Measurements from ENCODE around the gene PLA2G4F. TPM values are rescaled to one million over a fixed set of nuclear protein-coding genes. Genes with fewer than 3 reads are reported as not detected.

Gene PLA2G4F
- polyA plus RNA-seq, 4 donors: 0.68 to 36.7 (median 25.1) TPM

- DNase-seq (ENCODE audit: low read depth in 4 of 4, low spot score in 3 of 4): no peak
These were observed 22.4 kb downstream of the PLA2G4F start for GRCh38 chr15:42133886-42134502.

- no peak for DNase-seq (ENCODE audit: low read depth in 4 of 4, low spot score in 3 of 4)
These were observed 23.1 kb downstream of the PLA2G4F start for GRCh38 chr15:42133356-42133755.

DNA sequence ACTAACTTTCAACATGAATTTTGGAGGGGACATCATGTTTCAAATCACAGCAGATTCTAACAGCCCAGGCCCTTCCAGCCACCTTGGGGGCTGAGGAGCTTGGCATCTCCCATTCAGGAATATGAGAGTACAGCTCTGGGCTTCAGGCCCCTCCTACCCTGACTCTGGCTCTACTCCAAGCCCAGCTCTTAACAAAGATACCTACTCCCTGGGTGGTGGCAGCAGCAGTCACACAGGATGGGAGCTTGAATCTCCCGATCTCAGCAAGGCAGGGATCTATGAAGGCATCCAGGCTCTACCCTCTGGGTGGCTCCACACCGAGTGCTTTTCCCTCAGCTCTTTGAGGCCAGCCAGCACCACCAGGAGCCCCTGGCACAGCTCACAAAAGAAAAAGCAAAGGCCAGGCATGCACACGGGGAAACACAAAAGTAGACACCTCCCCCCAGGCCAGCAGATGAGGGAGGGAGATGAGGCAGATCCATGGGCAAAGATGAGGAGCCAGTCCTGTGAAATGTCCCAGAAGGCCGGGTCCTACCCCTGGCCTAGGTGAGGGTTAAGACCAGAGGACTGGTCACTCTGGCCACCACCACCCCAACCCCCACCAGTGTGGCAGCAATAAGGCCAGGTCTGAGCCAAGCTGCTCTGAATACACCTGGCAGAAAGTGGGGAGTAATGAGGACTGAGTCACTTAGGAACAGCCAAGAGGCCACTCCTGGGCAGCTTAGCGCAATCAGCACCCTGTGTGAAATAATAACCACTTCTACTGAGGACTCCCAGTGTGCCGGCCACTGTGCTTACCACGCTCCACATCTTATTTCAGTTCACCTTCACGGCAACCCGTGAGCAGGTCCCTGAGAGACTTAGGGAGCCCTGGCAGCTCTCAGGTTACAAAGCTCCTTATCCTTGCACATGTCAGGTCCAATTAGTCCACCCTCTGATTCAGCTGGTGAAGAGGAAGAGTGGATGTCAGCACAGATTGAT is 24.3 kb downstream of the PLA2G4F start:
- DNase-seq (ENCODE audit: low read depth in 4 of 4, low spot score in 3 of 4): no peak

DNA sequence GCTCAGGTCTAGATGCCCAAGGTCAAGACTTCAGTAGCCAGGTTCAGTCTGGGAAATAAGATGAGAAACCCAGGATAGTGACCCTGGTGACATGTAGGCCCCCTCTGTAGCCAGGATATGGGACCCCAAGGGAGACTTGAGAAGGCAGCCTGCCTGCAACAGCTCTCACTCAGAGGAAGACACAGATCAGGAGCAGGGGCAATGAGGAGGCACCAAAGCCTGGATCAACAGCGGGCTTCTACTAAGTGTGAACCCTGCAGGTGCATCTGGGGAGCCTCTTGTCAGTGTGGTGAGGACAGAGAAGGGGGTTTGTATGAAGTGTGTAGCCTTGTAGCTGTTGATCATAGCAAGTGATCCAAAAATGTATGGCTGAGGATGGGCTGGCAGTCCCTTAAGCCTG is 25.4 kb downstream of the PLA2G4F start:
- DNase-seq (ENCODE audit: low read depth in 4 of 4, low spot score in 3 of 4): no peak

- no peak for DNase-seq (ENCODE audit: low read depth in 4 of 4, low spot score in 3 of 4)
These were observed 26.0 kb downstream of the PLA2G4F start for GRCh38 chr15:42130246-42130986.

GRCh38 chr15:42129364-42129763 is 27.1 kb downstream of the PLA2G4F start:
- DNase-seq (ENCODE audit: low read depth in 4 of 4, low spot score in 3 of 4): no peak

GRCh38 chr15:42128476-42128875 is 28.0 kb downstream of the PLA2G4F start:
- no peak for DNase-seq (ENCODE audit: low read depth in 4 of 4, low spot score in 3 of 4)

DNA sequence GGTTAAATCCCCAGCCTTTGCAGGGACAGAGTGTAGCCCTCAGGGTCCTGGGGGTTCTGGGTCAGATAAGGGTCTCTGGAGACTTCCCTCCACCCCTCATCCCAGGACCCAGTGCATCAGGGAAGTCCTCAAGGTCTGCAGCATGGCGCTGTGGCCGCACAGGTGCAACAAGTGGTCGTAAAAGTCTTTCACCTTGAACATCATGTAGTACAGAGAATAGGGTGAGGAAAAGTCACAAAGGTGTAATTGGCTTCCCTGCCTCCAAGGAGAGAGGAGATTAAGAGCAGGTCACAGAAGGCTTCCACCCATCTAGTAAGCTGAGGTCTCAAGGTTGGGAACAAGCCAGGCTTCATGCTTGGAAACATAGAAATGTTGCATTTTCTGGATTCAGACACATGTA is 32.9 kb downstream of the PLA2G4F start:
- DNase-seq (ENCODE audit: low read depth in 4 of 4, low spot score in 3 of 4): no peak

- no peak for DNase-seq (ENCODE audit: low read depth in 4 of 4, low spot score in 3 of 4)
These were observed 34.8 kb downstream of the PLA2G4F start for GRCh38 chr15:42121682-42122081.

GRCh38 chr15:42121021-42121420 is 35.4 kb downstream of the PLA2G4F start:
- no peak for DNase-seq (ENCODE audit: low read depth in 4 of 4, low spot score in 3 of 4)

- no peak for DNase-seq (ENCODE audit: low read depth in 4 of 4, low spot score in 3 of 4)
These were observed 36.2 kb downstream of the PLA2G4F start for GRCh38 chr15:42120285-42120684.

DNA sequence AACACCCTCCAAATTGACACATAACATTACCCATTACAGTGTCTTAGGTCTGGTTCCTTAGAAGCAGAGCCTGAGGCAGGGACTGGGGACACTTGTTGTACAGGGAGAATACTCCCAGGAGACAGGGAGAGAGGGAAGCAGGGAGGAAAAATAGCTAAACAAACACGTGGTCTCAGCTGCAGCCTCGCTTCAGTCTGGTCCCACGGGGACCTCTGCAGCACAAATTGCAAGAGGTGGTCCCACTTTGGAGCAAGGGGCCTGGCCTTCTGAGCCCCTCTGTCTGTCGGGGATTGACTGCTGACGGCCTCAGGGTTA is 37.0 kb downstream of the PLA2G4F start:
- no peak for DNase-seq (ENCODE audit: low read depth in 4 of 4, low spot score in 3 of 4)

DNA sequence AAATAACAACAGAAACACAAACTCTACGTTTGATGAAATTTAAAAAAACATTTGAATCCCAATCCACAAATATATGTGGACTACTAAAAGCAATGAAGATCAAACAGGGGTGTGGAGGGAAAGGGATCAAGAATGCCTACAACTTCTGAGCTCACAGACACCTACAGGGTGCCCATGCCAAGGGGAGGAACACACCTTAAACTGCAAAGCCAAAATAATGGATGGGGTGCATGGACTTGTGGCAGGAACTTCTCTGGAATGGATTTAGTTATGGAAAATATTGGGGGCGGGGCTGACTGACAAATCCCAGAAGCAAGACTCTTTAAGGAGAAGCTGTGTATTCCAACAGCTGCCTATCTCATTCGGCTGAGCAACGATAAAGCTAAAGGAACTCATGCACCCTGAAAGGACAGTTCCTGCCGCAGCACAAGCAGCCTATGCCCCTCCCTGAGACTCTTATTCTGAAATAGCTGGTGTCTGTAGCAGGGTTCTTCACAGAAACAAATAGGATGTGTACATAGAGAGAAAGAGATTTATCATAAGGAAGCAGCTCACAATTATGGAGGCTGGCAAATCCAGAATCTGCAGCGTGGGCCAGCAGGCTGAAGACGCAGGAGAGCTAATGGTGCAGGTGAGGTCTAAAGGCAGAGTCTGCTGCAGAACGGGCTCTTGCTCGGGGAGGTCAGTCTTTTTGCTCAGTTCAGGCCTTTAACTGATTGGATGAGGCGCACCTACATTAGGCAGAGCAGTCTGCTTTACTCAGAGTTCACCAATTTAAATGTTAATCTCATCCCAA is 37.6 kb downstream of the PLA2G4F start:
- no peak for DNase-seq (ENCODE audit: low read depth in 4 of 4, low spot score in 3 of 4)

DNA sequence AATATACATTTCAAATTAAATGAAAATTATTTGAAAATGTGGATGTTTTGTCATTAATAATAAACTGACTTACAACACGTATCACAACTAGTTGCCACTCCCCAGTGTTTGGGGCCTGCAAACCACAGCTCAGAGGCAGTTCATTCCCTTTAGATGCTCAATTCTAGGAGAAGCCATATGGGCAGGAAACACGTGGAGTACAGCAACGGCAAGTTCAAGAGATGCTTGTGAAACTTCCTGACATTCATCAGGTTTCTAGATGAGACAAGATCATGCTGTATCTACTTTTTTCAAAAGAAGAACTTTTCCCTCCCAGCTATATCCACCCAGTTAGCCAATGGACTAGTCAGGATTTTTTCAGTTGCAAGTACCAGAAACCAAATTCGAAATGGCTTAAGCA is 44.5 kb downstream of the PLA2G4F start:
- DNase-seq (ENCODE audit: low read depth in 4 of 4, low spot score in 3 of 4): no peak

GRCh38 chr15:42110367-42110766 is 46.1 kb downstream of the PLA2G4F start:
- DNase-seq (ENCODE audit: low read depth in 4 of 4, low spot score in 3 of 4): no peak

DNA sequence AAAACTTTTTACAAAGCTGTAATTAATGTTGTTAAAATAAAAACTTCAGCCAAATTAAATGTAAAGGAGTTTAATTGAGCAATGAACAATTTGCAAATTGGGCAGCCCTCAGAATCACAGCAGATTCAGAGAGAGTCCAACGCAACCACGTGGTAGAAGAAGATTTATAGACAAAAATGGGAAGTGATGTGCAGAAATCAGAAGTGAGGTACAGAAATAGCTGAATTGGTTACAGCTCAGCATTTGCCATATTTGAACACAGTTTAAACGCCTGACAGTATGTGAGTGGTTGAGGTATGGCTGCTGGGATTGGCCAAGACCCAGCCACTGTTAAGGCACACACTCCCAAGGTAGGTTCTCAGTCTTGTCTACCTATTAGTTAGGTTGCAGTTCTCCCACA is 47.6 kb downstream of the PLA2G4F start:
- no peak for DNase-seq (ENCODE audit: low read depth in 4 of 4, low spot score in 3 of 4)

- no peak for DNase-seq (ENCODE audit: low read depth in 4 of 4, low spot score in 3 of 4)
These were observed 48.2 kb downstream of the PLA2G4F start for GRCh38 chr15:42108189-42108588.

DNA sequence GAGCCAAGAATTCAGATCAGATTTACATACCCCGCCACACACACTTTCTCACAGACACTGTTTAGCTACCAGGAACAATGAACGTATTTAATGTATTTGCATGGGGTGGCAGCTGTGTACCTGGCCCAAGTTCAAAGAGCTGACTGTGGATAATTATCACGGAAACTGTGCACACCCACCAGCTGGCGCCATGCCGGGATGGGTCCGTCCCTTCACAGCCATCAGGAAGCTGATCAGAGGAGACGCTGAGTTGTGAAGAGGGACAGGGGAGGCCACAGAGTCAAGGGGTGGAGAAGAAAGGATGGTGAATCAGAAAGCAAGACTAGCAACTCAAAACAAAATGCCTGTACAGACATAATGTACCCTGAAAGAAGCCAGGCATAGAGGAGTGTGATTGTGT is 49.0 kb downstream of the PLA2G4F start:
- DNase-seq (ENCODE audit: low read depth in 4 of 4, low spot score in 3 of 4): no peak

GRCh38 chr15:42106288-42106687 is 50.1 kb downstream of the PLA2G4F start:
- no peak for DNase-seq (ENCODE audit: low read depth in 4 of 4, low spot score in 3 of 4)

- DNase-seq (ENCODE audit: low read depth in 4 of 4, low spot score in 3 of 4): no peak
These were observed 52.1 kb downstream of the PLA2G4F start for GRCh38 chr15:42104095-42104891.

All from left renal pelvis (tissue), 4 donors.